HEK293 (cell line): ENCODE measurements around the gene WDR70.

Source experiments
- CTCF ChIA-PET: fragments of 350-600 bp; formaldehyde crosslinking; extraction: SDS; loops from one replicate; lab custom pipeline; 2021; ENCODE audit warnings: antibody characterized with exemption; lab: Yijun Ruan, JAX
- POLR2A ChIA-PET: fragments of 300-600 bp; formaldehyde crosslinking; extraction: SDS; loops from one replicate; lab custom pipeline; 2020; ENCODE audit warnings: antibody characterized with exemption, inconsistent platforms; lab: Yijun Ruan, JAX
- H3K27ac ChIP-seq: fragments of 200-500 bp; sonication (Bioruptor generic); 2 replicates; pipeline ENCODE4 v1.5.1; 2014; ENCODE audit warnings: low read depth, low read length, control low read depth, inconsistent platforms; ENCODE audit errors: extremely low read depth
- H3K36me3 ChIP-seq, 2 experiments: fragments of 200-500 bp in 1 of 2; sonication (Bioruptor generic) in 1 of 2; 1 replicate in 1 of 2; 2 replicates in 1 of 2; pipeline ENCODE4 v1.5.1; 2014 to 2017; ENCODE audit warnings: inconsistent platforms in 2 of 2, low read length in 2 of 2; ENCODE audit not compliant: control insufficient read depth in 2 of 2, insufficient read depth in 1 of 2
- H3K4me1 ChIP-seq: fragments of 200-500 bp; sonication (Bioruptor generic); 2 replicates; pipeline ENCODE4 v1.5.1; 2014; ENCODE audit warnings: mild to moderate bottlenecking, low read length, inconsistent platforms; ENCODE audit not compliant: control insufficient read depth, insufficient read depth
- H3K4me3 ChIP-seq: 2 replicates; pipeline ENCODE4 v1.5.1; 2011; ENCODE audit warnings: low read depth, mild to moderate bottlenecking, control low read depth, low read length, moderate library complexity
- H3K9me3 ChIP-seq: fragments of 200-500 bp; sonication (Bioruptor generic); 2 replicates; pipeline ENCODE4 v1.5.1; 2014; ENCODE audit warnings: low read depth, low read length, inconsistent platforms; ENCODE audit not compliant: control insufficient read depth, insufficient read depth
- GLI2 ChIP-seq: fragments of 450-650 bp; formaldehyde crosslinking; IDR thresholded peaks from 2 replicates; pipeline ENCODE4; 2017; ENCODE audit warnings: missing biosample characterization, missing genetic modification characterization, low read depth, borderline replicate concordance
- GLIS1 ChIP-seq: fragments of 450-650 bp; formaldehyde crosslinking; IDR thresholded peaks from 2 replicates; pipeline ENCODE4 v1.5.1; 2016; ENCODE audit warnings: missing biosample characterization, missing genetic modification characterization
- HIC1 ChIP-seq: fragments of 450-650 bp; formaldehyde crosslinking; IDR thresholded peaks from 2 replicates; pipeline ENCODE4 v1.5.1; 2016; ENCODE audit warnings: missing biosample characterization, missing genetic modification characterization
- HOXA7 ChIP-seq: sonication (generic); formaldehyde crosslinking; IDR thresholded peaks from 2 replicates; pipeline ENCODE4 v1.8.1; 2022; ENCODE audit warnings: missing genetic modification reagents, borderline replicate concordance
- IKZF3 ChIP-seq: fragments of 450-650 bp; IDR thresholded peaks from 2 replicates; pipeline ENCODE4 v1.5.0; 2018; ENCODE audit warnings: missing biosample characterization, mild to moderate bottlenecking, missing genetic modification characterization, moderate library complexity
- KLF7 ChIP-seq: fragments of 450-650 bp; formaldehyde crosslinking; IDR thresholded peaks from 2 replicates; pipeline ENCODE4 v1.5.1; 2016; ENCODE audit warnings: missing biosample characterization, missing genetic modification characterization, borderline replicate concordance
- MZF1 ChIP-seq: fragments of 450-650 bp; formaldehyde crosslinking; IDR thresholded peaks from 2 replicates; pipeline ENCODE4 v1.5.1; 2017; ENCODE audit warnings: missing biosample characterization, missing genetic modification characterization, borderline replicate concordance
- OVOL3 ChIP-seq: fragments of 450-650 bp; formaldehyde crosslinking; IDR thresholded peaks from 2 replicates; pipeline ENCODE4 v1.5.1; 2016; ENCODE audit warnings: missing biosample characterization, missing genetic modification characterization
- PATZ1 ChIP-seq: fragments of 450-650 bp; formaldehyde crosslinking; IDR thresholded peaks from 2 replicates; pipeline ENCODE4 v1.5.1; 2016; ENCODE audit warnings: missing biosample characterization, missing genetic modification characterization
- RBAK ChIP-seq: fragments of 450-650 bp; formaldehyde crosslinking; IDR thresholded peaks from 2 replicates; pipeline ENCODE4 v1.5.1; 2016; ENCODE audit warnings: missing biosample characterization, missing genetic modification characterization
- REPIN1 ChIP-seq: fragments of 450-650 bp; formaldehyde crosslinking; IDR thresholded peaks from 2 replicates; pipeline ENCODE4 v1.5.1; 2017; ENCODE audit warnings: missing biosample characterization, missing genetic modification characterization, low read depth
- TRIM28 ChIP-seq: IDR thresholded peaks from 2 replicates; pipeline ENCODE4 v1.6.1; 2011; ENCODE audit warnings: low read length, control low read depth, borderline replicate concordance
- WT1 ChIP-seq: fragments of 450-650 bp; formaldehyde crosslinking; IDR thresholded peaks from 2 replicates; pipeline ENCODE4 v1.5.1; 2016; ENCODE audit warnings: missing biosample characterization, missing genetic modification characterization
- ZBTB7A ChIP-seq: fragments of 450-650 bp; formaldehyde crosslinking; IDR thresholded peaks from 2 replicates; pipeline ENCODE4 v1.5.1; 2016; ENCODE audit warnings: low read depth, missing biosample characterization, missing genetic modification characterization
- ZNF114 ChIP-seq: fragments of 450-650 bp; formaldehyde crosslinking; IDR thresholded peaks from 2 replicates; pipeline ENCODE4 v1.5.0; 2017; ENCODE audit warnings: missing biosample characterization, missing genetic modification characterization
- ZNF157 ChIP-seq: fragments of 450-650 bp; formaldehyde crosslinking; IDR thresholded peaks from 2 replicates; pipeline ENCODE4 v1.5.1; 2016; ENCODE audit warnings: missing biosample characterization, missing genetic modification characterization
- ZNF211 ChIP-seq: fragments of 450-650 bp; formaldehyde crosslinking; IDR thresholded peaks from 2 replicates; pipeline ENCODE4 v1.5.1; 2016; ENCODE audit warnings: low read depth, missing biosample characterization, missing genetic modification characterization
- ZNF221 ChIP-seq: fragments of 450-650 bp; formaldehyde crosslinking; IDR thresholded peaks from 2 replicates; pipeline ENCODE4 v1.5.1; 2017; ENCODE audit warnings: missing biosample characterization, missing genetic modification characterization, borderline replicate concordance
- ZNF223 ChIP-seq: fragments of 450-650 bp; formaldehyde crosslinking; IDR thresholded peaks from 2 replicates; pipeline ENCODE4 v1.5.1; 2016; ENCODE audit warnings: missing biosample characterization, missing genetic modification characterization
- ZNF24 ChIP-seq: fragments of 450-650 bp; formaldehyde crosslinking; IDR thresholded peaks from 2 replicates; pipeline ENCODE4 v1.5.1; 2016; ENCODE audit warnings: missing biosample characterization, missing genetic modification characterization
- ZNF26 ChIP-seq: fragments of 450-650 bp; formaldehyde crosslinking; IDR thresholded peaks from 2 replicates; pipeline ENCODE4 v1.5.1; 2016; ENCODE audit warnings: missing biosample characterization, missing genetic modification characterization
- ZNF311 ChIP-seq: fragments of 450-650 bp; formaldehyde crosslinking; IDR thresholded peaks from 2 replicates; pipeline ENCODE4 v1.5.1; 2017; ENCODE audit warnings: missing biosample characterization, missing genetic modification characterization, borderline replicate concordance
- ZNF366 ChIP-seq: fragments of 450-650 bp; formaldehyde crosslinking; conservative IDR thresholded peaks from 2 replicates; pipeline ENCODE4 v1.5.1; 2016; ENCODE audit warnings: missing biosample characterization, missing genetic modification characterization
- ZNF37A ChIP-seq: fragments of 450-650 bp; IDR thresholded peaks from 2 replicates; pipeline ENCODE4 v1.5.1; 2018; ENCODE audit warnings: missing biosample characterization, missing genetic modification characterization
- ZNF433 ChIP-seq: fragments of 450-650 bp; formaldehyde crosslinking; IDR thresholded peaks from 2 replicates; pipeline ENCODE4 v1.5.1; 2016; ENCODE audit warnings: missing biosample characterization, missing genetic modification characterization, low read depth
- ZNF488 ChIP-seq: fragments of 450-650 bp; formaldehyde crosslinking; IDR thresholded peaks from 2 replicates; pipeline ENCODE4 v1.5.1; 2016; ENCODE audit warnings: missing biosample characterization, missing genetic modification characterization
- ZNF549 ChIP-seq: fragments of 450-650 bp; IDR thresholded peaks from 2 replicates; pipeline ENCODE4 v1.5.1; 2018; ENCODE audit warnings: missing biosample characterization, missing genetic modification characterization, mild to moderate bottlenecking, inconsistent platforms, moderate library complexity
- ZNF555 ChIP-seq: fragments of 450-650 bp; formaldehyde crosslinking; conservative IDR thresholded peaks from 2 replicates; pipeline ENCODE4 v1.5.1; 2017; ENCODE audit warnings: missing biosample characterization, mild to moderate bottlenecking, missing genetic modification characterization, inconsistent platforms
- ZNF560 ChIP-seq: fragments of 450-650 bp; formaldehyde crosslinking; IDR thresholded peaks from 2 replicates; pipeline ENCODE4 v1.5.1; 2017; ENCODE audit warnings: missing biosample characterization, missing genetic modification characterization, borderline replicate concordance
- ZNF707 ChIP-seq: fragments of 450-650 bp; formaldehyde crosslinking; IDR thresholded peaks from 2 replicates; pipeline ENCODE4 v1.5.1; 2016; ENCODE audit warnings: missing biosample characterization, missing genetic modification characterization
- ZNF777 ChIP-seq: fragments of 450-650 bp; formaldehyde crosslinking; IDR thresholded peaks from 2 replicates; pipeline ENCODE4 v1.5.1; 2017; ENCODE audit warnings: missing biosample characterization, missing genetic modification characterization, borderline replicate concordance
- ZNF843 ChIP-seq: fragments of 450-650 bp; formaldehyde crosslinking; IDR thresholded peaks from 2 replicates; pipeline ENCODE4 v1.5.1; 2016; ENCODE audit warnings: missing biosample characterization, missing genetic modification characterization
- ZSCAN16 ChIP-seq: fragments of 450-650 bp; formaldehyde crosslinking; IDR thresholded peaks from 2 replicates; pipeline ENCODE4 v1.5.1; 2016; ENCODE audit warnings: missing biosample characterization, missing genetic modification characterization

The WDR70 gene

GRCh38 chr5:37769840-37770239 lies 390.7 kb downstream of the WDR70 start:
- Histone ChIP-seq H3K9me3 (no peaks in the 10 kb centered on the region), H3K4me1 (no peaks in the 10 kb centered on the region), H3K36me3 (no peaks in the 10 kb centered on the region), H3K4me3 (no peak overlapping the region), H3K27ac (no peak overlapping the region)
- ChIA-PET POLR2A (interaction anchor here (0.5 to 0.6 kb wide), 2 partner anchors 363 to 1509 kb away, joined by 3 to 5 read pairs; no protein-coding TSS in a partner anchor), CTCF (interaction anchor here (0.6 to 1.2 kb wide), 2 partner anchors 47 to 514 kb away, joined by 3 read pairs; no protein-coding TSS in a partner anchor)
- TF ChIP-seq HIC1 (tag by site-specific recombination) (no peak), GLIS1 (tag by site-specific recombination) (no peak), ZSCAN16 (tag by site-specific recombination) (no peak), OVOL3 (tag by site-specific recombination) (no peak), ZNF223 (tag by site-specific recombination) (no peak), ZNF37A (tag by site-specific recombination) (no peak), ZNF24 (tag by site-specific recombination) (no peak), ZNF707 (tag by site-specific recombination) (no peak), ZNF549 (tag by site-specific recombination) (no peak), PATZ1 (no peak), ZBTB7A (no peak), ZNF366 (tag by site-specific recombination) (no peak), ZNF433 (tag by site-specific recombination) (no peak), RBAK (tag by site-specific recombination) (no peak), ZNF555 (tag by site-specific recombination) (no peak), IKZF3 (tag by site-specific recombination) (no peak), HOXA7 (CRISPR knock-in tag) (no peak), ZNF560 (tag by site-specific recombination) (no peak), MZF1 (tag by site-specific recombination) (no peak), ZNF26 (tag by site-specific recombination) (no peak)

- POLR2A ChIA-PET = no interaction called here
- H3K36me3 ChIP-seq = no peaks in the 10 kb centered on the region
- no peaks in the 10 kb centered on the region for H3K4me1 ChIP-seq
- no peak overlapping the region for H3K4me3 ChIP-seq
- no peaks in the 10 kb centered on the region for H3K9me3 ChIP-seq
- CTCF ChIA-PET = no interaction called here
- no peak overlapping the region for H3K27ac ChIP-seq
- TF ChIP-seq ZNF555 (tag by site-specific recombination) (no peak), TRIM28 (no peak), ZNF114 (tag by site-specific recombination) (no peak), ZNF843 (tag by site-specific recombination) (no peak), ZNF157 (tag by site-specific recombination) (no peak), REPIN1 (tag by site-specific recombination) (no peak), ZNF221 (tag by site-specific recombination) (no peak), ZNF311 (tag by site-specific recombination) (no peak), ZNF488 (tag by site-specific recombination) (no peak), ZNF211 (tag by site-specific recombination) (no peak), ZNF777 (no peak), GLI2 (tag by site-specific recombination) (no peak), KLF7 (tag by site-specific recombination) (no peak), WT1 (tag by site-specific recombination) (no peak)
Observed at GRCh38 chr5:37770786-37771185, 391.7 kb downstream of the WDR70 start.
